Upper lobe of left lung (tissue), 6 donors: ENCODE data around the gene ITLN1. TPM values are rescaled to one million over a fixed set of nuclear protein-coding genes. Genes with fewer than 3 reads are reported as not detected.
"Not testable (repeated sequence)": the region's sequence is repeated elsewhere in the genome, so short reads cannot be mapped to it uniquely, and the experiment has no call there.

Experiments used
- ATAC-seq, 2 donors: fragments of 200-7000 bp; cut with Tn5 transposase; one replicate each; pipeline ENCODE4 v1.9.1; 2022; ENCODE audit warnings: mild to moderate bottlenecking in 2 of 2, moderate library complexity in 2 of 2; ENCODE audit not compliant: low FRiP score in 2 of 2
- DNase-seq, 2 donors: peaks; one replicate each; pipeline ENCODE4 v3.0.0-alpha.2; 2019 to 2020
- H3K27ac ChIP-seq, 4 donors: fragments of 200-600 bp; sonication (generic); one replicate each; pipeline ENCODE4 v1.5.1; 2016 to 2019
- H3K27me3 ChIP-seq, 4 donors: fragments of 200-600 bp; sonication (generic); one replicate each; pipeline ENCODE4 v1.5.1; 2017 to 2019
- H3K36me3 ChIP-seq, 4 donors: fragments of 200-600 bp; sonication (generic); one replicate each; pipeline ENCODE4 v1.5.1; 2016 to 2019
- H3K4me1 ChIP-seq, 4 donors: fragments of 200-600 bp; sonication (generic); one replicate each; pipeline ENCODE4 v1.5.1; 2018 to 2019
- H3K4me3 ChIP-seq, 4 donors: fragments of 200-600 bp; sonication (generic); one replicate each; pipeline ENCODE4 v1.5.1; 2017 to 2019; ENCODE audit warnings: mild to moderate bottlenecking in 2 of 4, moderate library complexity in 1 of 4
- H3K9me3 ChIP-seq, 4 donors: fragments of 200-600 bp; sonication (generic); one replicate each; pipeline ENCODE4 v1.5.1; 2018 to 2019
- EP300 ChIP-seq, 4 donors: sonication (generic); formaldehyde crosslinking; IDR thresholded peaks; one replicate each; pipeline ENCODE4 v1.5.1; 2017; ENCODE audit warnings: antibody characterized with exemption in 4 of 4, control low read depth in 2 of 4
- POLR2A ChIP-seq, 4 donors: fragments of 450-650 bp; IDR thresholded peaks; one replicate each; pipeline ENCODE4 v1.5.1; 2016 to 2017; ENCODE audit warnings: antibody characterized with exemption in 4 of 4, mild to moderate bottlenecking in 2 of 4
- POLR2AphosphoS5 ChIP-seq, 2 donors: sonication (generic); formaldehyde crosslinking; IDR thresholded peaks; one replicate each; pipeline ENCODE4 v1.5.1; 2017; ENCODE audit warnings: antibody characterized with exemption in 2 of 2
- WGBS, 2 donors: methylation state at CpG; one replicate each; pipeline ENCODE4 v1.1.5; 2017 to 2018; 5-methylcytosine and 5-hydroxymethylcytosine counted together
- total RNA-seq, 6 donors: library from RNA; depleted of rRNA in 4 of 6; stranded (reverse); fragments of >200 nt in 4 of 6; gene quantifications; one replicate each; pipeline versions ENCODE4 v1.1.0 to v1.2.1, GENCODE V29; 2016 to 2021
- TF ChIP-seq, protein P1 (sequence below), 6 experiments: fragments of 450-650 bp in 4 of 6; fragments of 200-600 bp in 2 of 6; sonication (generic) in 2 of 6; IDR thresholded peaks; one replicate each; pipeline ENCODE4 v1.5.1; 2016 to 2019; ENCODE audit warnings: antibody characterized with exemption in 6 of 6
- donor health status: DM: no; HTN: no; CAD: no; lungs with moderate emphysema.
- donor health status: DM: no; HTN: yes; CAD: no; lungs with severe emphysema.

Gene ITLN1
- total RNA-seq, 6 donors from 2014 or later, result 1.2 to 28.8 (median 2.2) TPM; not detected in 1

- TF ChIP-seq POLR2AphosphoS5 (IDR thresholded peaks at IDR 0.05) (no peak), EP300 (IDR thresholded peaks at IDR 0.05) (no peak), POLR2A (IDR thresholded peaks at IDR 0.05) (peak in 1 of 4 donors; percentile 11)
- TF ChIP-seq, protein P1, sequence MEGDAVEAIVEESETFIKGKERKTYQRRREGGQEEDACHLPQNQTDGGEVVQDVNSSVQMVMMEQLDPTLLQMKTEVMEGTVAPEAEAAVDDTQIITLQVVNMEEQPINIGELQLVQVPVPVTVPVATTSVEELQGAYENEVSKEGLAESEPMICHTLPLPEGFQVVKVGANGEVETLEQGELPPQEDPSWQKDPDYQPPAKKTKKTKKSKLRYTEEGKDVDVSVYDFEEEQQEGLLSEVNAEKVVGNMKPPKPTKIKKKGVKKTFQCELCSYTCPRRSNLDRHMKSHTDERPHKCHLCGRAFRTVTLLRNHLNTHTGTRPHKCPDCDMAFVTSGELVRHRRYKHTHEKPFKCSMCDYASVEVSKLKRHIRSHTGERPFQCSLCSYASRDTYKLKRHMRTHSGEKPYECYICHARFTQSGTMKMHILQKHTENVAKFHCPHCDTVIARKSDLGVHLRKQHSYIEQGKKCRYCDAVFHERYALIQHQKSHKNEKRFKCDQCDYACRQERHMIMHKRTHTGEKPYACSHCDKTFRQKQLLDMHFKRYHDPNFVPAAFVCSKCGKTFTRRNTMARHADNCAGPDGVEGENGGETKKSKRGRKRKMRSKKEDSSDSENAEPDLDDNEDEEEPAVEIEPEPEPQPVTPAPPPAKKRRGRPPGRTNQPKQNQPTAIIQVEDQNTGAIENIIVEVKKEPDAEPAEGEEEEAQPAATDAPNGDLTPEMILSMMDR (IDR thresholded peaks at IDR 0.05), result no peak
- Histone ChIP-seq H3K36me3 (no peaks in the 10 kb centered on the region), H3K4me3 (no peak overlapping the region), H3K27me3 (no peaks in the 10 kb centered on the region), H3K4me1 (peaks cover 0 to 10% (median 3%) of the 10 kb centered on the region in 4 donors), H3K27ac (peak overlapping the region in 2 of 4 donors; percentile 11 to 13), H3K9me3 (no peaks in the 10 kb centered on the region)
- whole genome bisulfite sequencing, 2 donors, result 43 to 50% methylated on average over 8 of the region's 8 CpGs
- peak; percentile 41 to 80 for ATAC-seq
- DNase-seq, result peak in 1 of 2 donors; percentile 32
Observed at GRCh38 chr1:160904783-160905616, 20.0 kb upstream of the ITLN1 start.

GRCh38 chr1:160902251-160902650, 17.3 kb upstream of the ITLN1 start:
- not testable (repeated sequence) for H3K4me3 ChIP-seq, H3K27me3 ChIP-seq, H3K36me3 ChIP-seq, H3K27ac ChIP-seq, ATAC-seq, DNase-seq, H3K9me3 ChIP-seq
- peaks cover 0 to 10% (median 3%) of the 10 kb centered on the region in 4 donors for H3K4me1 ChIP-seq
- WGBS, 2 donors, result 82 to 91% methylated on average over 1 of the region's 1 CpG

GRCh38 chr1:160901768-160902167, 16.8 kb upstream of the ITLN1 start:
- Histone ChIP-seq H3K4me3 (no peak overlapping the region), H3K4me1 (peaks cover 0 to 10% (median 3%) of the 10 kb centered on the region in 4 donors), H3K27me3 (no peaks in the 10 kb centered on the region), H3K9me3 (no peaks in the 10 kb centered on the region), H3K27ac (no peak overlapping the region), H3K36me3 (no peaks in the 10 kb centered on the region)
- no peak for ATAC-seq
- TF ChIP-seq POLR2A (IDR thresholded peaks at IDR 0.05), result no peak
- TF ChIP-seq, protein P1 (IDR thresholded peaks at IDR 0.05), result no peak
- WGBS, 2 donors, result 94% methylated on average over 2 of the region's 2 CpGs
- no peak for DNase-seq

DNA sequence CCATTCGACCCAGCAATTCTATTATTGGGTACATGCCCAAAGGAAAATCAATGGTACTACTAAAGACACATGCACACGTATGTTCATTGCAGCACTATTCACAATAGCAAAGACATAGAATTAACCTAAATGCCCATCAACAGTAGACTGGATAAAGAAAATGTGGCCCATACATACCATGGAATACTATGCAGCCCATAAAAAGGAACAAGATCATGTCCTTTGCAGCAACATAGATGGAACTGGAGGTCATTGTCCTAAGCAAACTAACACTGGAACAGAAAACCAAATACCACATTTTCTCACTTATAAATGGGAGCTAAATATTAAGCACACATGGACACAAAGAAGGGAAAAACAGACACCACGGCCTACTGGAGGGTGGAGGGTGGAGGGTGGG, 15.7 kb upstream of the ITLN1 start:
- not testable (repeated sequence) for H3K4me3 ChIP-seq, DNase-seq, H3K27ac ChIP-seq, H3K9me3 ChIP-seq, ATAC-seq, H3K36me3 ChIP-seq, H3K27me3 ChIP-seq, H3K4me1 ChIP-seq
- 66 to 77% methylated on average over 3 of the region's 3 CpGs for WGBS, 2 donors

DNA sequence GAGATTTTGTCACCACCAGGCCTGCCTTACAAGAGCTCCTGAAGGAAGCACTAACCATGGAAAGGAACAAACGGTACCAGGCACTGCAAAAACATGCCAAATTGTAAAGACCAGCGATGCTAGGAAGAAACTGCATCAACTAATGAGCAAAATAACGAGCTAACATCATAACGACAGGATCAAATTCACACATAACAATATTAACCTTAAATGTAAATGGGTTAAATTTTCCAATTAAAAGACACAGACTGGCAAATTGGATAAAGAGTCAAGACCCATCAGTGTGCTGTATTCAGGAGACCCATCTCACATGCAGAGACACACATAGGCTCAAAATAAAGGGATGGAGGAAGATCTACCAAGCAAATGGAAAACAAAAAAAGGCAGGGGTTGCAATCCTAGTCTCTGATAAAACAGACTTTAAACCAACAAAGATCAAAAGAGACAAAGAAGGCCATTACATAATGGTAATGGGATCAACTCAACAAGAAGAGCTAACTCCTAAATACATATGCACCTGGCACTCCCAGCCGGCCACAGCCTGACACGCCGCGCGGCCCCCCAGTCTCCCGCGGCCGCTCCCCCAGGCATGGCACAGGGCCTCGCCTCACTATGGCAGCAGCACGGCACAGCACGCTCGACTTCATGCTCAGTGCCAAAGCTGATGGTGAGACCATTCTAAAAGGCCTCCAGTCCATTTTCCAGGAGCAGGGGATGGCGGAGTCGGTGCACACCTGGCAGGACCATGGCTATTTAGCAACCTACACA, 9.6 kb upstream of the ITLN1 start:
- not testable (repeated sequence) for H3K4me1 ChIP-seq, H3K4me3 ChIP-seq, H3K9me3 ChIP-seq, H3K36me3 ChIP-seq, H3K27me3 ChIP-seq, ATAC-seq, H3K27ac ChIP-seq
- peak in 1 of 2 donors; percentile 56 for DNase-seq
- WGBS, 2 donors, result 95% methylated on average over 18 of the region's 18 CpGs

DNA sequence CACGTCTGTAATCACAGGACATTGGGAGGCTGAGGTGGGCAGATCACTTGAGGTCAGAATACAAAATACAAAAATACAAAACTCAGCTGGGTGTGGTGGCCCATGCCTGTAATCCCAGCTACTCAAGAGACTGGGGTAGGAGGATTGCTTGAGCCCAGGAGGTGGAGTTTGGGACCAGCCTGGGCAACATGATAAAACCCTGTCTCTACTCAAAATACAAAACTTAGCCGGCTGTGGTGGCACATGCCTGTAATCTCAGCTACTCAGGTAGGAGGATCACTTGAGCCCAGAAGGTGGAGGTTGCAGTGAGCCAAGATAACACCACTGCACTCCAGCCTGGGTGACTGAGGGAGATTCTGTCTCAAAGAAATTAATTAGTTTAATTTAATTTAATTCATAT, 6.5 kb upstream of the ITLN1 start:
- no peaks in the 10 kb centered on the region for H3K4me1 ChIP-seq
- no peak overlapping the region for H3K27ac ChIP-seq
- WGBS, 2 donors, result 57 to 72% methylated on average over 2 of the region's 2 CpGs
- H3K4me3 ChIP-seq, result no peak overlapping the region
- ATAC-seq (no peak), DNase-seq (no peak)
- no peak for TF ChIP-seq POLR2AphosphoS5 (IDR thresholded peaks at IDR 0.05)
- TF ChIP-seq POLR2A (IDR thresholded peaks at IDR 0.05), result no peak
- TF ChIP-seq, protein P1 (IDR thresholded peaks at IDR 0.05), result no peak
- no peak for TF ChIP-seq EP300 (IDR thresholded peaks at IDR 0.05)
- no peaks in the 10 kb centered on the region for H3K36me3 ChIP-seq
- H3K9me3 ChIP-seq, result peaks cover 0 to 4% (median 0%) of the 10 kb centered on the region in 4 donors
- no peaks in the 10 kb centered on the region for H3K27me3 ChIP-seq
